ENCODE measurements around the gene TMEM212.

Gene TMEM212

GRCh38 chr3:171806200-171807128 lies 36.7 kb upstream of the TMEM212 start:
- no peak overlapping the region for H3K4me3 ChIP-seq (ENCODE audit: low read depth, low read length)
- no peaks in the 10 kb centered on the region for H3K4me1 ChIP-seq (ENCODE audit: control insufficient read depth, insufficient read depth, low read length)
- H3K9ac ChIP-seq (ENCODE audit: low read depth, low read length) = no peak overlapping the region
- H3K9me3 ChIP-seq (ENCODE audit: control insufficient read depth, insufficient read depth, low read length) = no peaks in the 10 kb centered on the region
- H3K36me3 ChIP-seq (ENCODE audit: control insufficient read depth, insufficient read depth, low read length) = no peaks in the 10 kb centered on the region
- peaks cover 21% of the 10 kb centered on the region for H3K27me3 ChIP-seq (ENCODE audit: control insufficient read depth, insufficient read depth, low read length)

- H3K9me3 ChIP-seq (ENCODE audit: control insufficient read depth, insufficient read depth, low read length) = no peaks in the 10 kb centered on the region
- no peak overlapping the region for H3K4me3 ChIP-seq (ENCODE audit: low read depth, low read length)
- no peaks in the 10 kb centered on the region for H3K4me1 ChIP-seq (ENCODE audit: control insufficient read depth, insufficient read depth, low read length)
- H3K36me3 ChIP-seq (ENCODE audit: control insufficient read depth, insufficient read depth, low read length) = no peaks in the 10 kb centered on the region
- no peak overlapping the region for H3K9ac ChIP-seq (ENCODE audit: low read depth, low read length)
- peaks cover 28% of the 10 kb centered on the region for H3K27me3 ChIP-seq (ENCODE audit: control insufficient read depth, insufficient read depth, low read length)
Measured at GRCh38 chr3:171807129-171807675, 35.9 kb upstream of the TMEM212 start.

GRCh38 chr3:171807806-171808205 lies 35.3 kb upstream of the TMEM212 start:
- Histone ChIP-seq H3K9ac (ENCODE audit: low read depth, low read length) (no peak overlapping the region), H3K4me1 (ENCODE audit: control insufficient read depth, insufficient read depth, low read length) (no peaks in the 10 kb centered on the region), H3K9me3 (ENCODE audit: control insufficient read depth, insufficient read depth, low read length) (no peaks in the 10 kb centered on the region), H3K4me3 (ENCODE audit: low read depth, low read length) (no peak overlapping the region), H3K27me3 (ENCODE audit: control insufficient read depth, insufficient read depth, low read length) (peaks cover 29% of the 10 kb centered on the region), H3K36me3 (ENCODE audit: control insufficient read depth, insufficient read depth, low read length) (no peaks in the 10 kb centered on the region)

GRCh38 chr3:171809611-171809860 lies 33.6 kb upstream of the TMEM212 start:
- Histone ChIP-seq H3K9me3 (ENCODE audit: control insufficient read depth, insufficient read depth, low read length) (no peaks in the 10 kb centered on the region), H3K27me3 (ENCODE audit: control insufficient read depth, insufficient read depth, low read length) (peaks cover 29% of the 10 kb centered on the region), H3K36me3 (ENCODE audit: control insufficient read depth, insufficient read depth, low read length) (no peaks in the 10 kb centered on the region), H3K4me1 (ENCODE audit: control insufficient read depth, insufficient read depth, low read length) (no peaks in the 10 kb centered on the region), H3K9ac (ENCODE audit: low read depth, low read length) (no peak overlapping the region), H3K4me3 (ENCODE audit: low read depth, low read length) (peak overlapping the region; percentile 79)

- Histone ChIP-seq H3K4me3 (ENCODE audit: low read depth, low read length) (peak within 1 kb of the TSS; percentile 79), H3K9ac (ENCODE audit: low read depth, low read length) (no peak within 1 kb of the TSS), H3K27me3 (ENCODE audit: control insufficient read depth, insufficient read depth, low read length) (peaks cover 29% of the 10 kb centered on the region), H3K4me1 (ENCODE audit: control insufficient read depth, insufficient read depth, low read length) (no peaks in the 10 kb centered on the region), H3K9me3 (ENCODE audit: control insufficient read depth, insufficient read depth, low read length) (no peaks in the 10 kb centered on the region), H3K36me3 (ENCODE audit: control insufficient read depth, insufficient read depth, low read length) (no peaks in the 10 kb centered on the region)
Measured at GRCh38 chr3:171809861-171810628, 33.1 kb upstream of the TMEM212 start, which contains the start of gene PLD1. TSS of gene PLD1 (minus strand) at chr3:171810483. CDS start at chr3:171738051, 72,432 bp downstream.

- H3K9me3 ChIP-seq (ENCODE audit: control insufficient read depth, insufficient read depth, low read length) = no peaks in the 10 kb centered on the region
- no peaks in the 10 kb centered on the region for H3K4me1 ChIP-seq (ENCODE audit: control insufficient read depth, insufficient read depth, low read length)
- no peak overlapping the region for H3K9ac ChIP-seq (ENCODE audit: low read depth, low read length)
- H3K4me3 ChIP-seq (ENCODE audit: low read depth, low read length) = peak overlapping the region; percentile 79
- H3K27me3 ChIP-seq (ENCODE audit: control insufficient read depth, insufficient read depth, low read length) = peaks cover 29% of the 10 kb centered on the region
- no peaks in the 10 kb centered on the region for H3K36me3 ChIP-seq (ENCODE audit: control insufficient read depth, insufficient read depth, low read length)
Measured at GRCh38 chr3:171810629-171811294, 32.4 kb upstream of the TMEM212 start.

- Histone ChIP-seq H3K36me3 (ENCODE audit: control insufficient read depth, insufficient read depth, low read length) (no peaks in the 10 kb centered on the region), H3K4me3 (ENCODE audit: low read depth, low read length) (no peak overlapping the region), H3K9ac (ENCODE audit: low read depth, low read length) (no peak overlapping the region), H3K27me3 (ENCODE audit: control insufficient read depth, insufficient read depth, low read length) (peaks cover 29% of the 10 kb centered on the region), H3K9me3 (ENCODE audit: control insufficient read depth, insufficient read depth, low read length) (no peaks in the 10 kb centered on the region), H3K4me1 (ENCODE audit: control insufficient read depth, insufficient read depth, low read length) (no peaks in the 10 kb centered on the region)
Measured at GRCh38 chr3:171811295-171811912, 31.7 kb upstream of the TMEM212 start.

- H3K36me3 ChIP-seq (ENCODE audit: control insufficient read depth, insufficient read depth, low read length) = no peaks in the 10 kb centered on the region
- H3K4me3 ChIP-seq (ENCODE audit: low read depth, low read length) = no peak overlapping the region
- peaks cover 29% of the 10 kb centered on the region for H3K27me3 ChIP-seq (ENCODE audit: control insufficient read depth, insufficient read depth, low read length)
- H3K4me1 ChIP-seq (ENCODE audit: control insufficient read depth, insufficient read depth, low read length) = no peaks in the 10 kb centered on the region
- no peak overlapping the region for H3K9ac ChIP-seq (ENCODE audit: low read depth, low read length)
- no peaks in the 10 kb centered on the region for H3K9me3 ChIP-seq (ENCODE audit: control insufficient read depth, insufficient read depth, low read length)
Measured at GRCh38 chr3:171811913-171812335, 31.2 kb upstream of the TMEM212 start.

GRCh38 chr3:171812811-171813210 lies 30.3 kb upstream of the TMEM212 start:
- Histone ChIP-seq H3K4me1 (ENCODE audit: control insufficient read depth, insufficient read depth, low read length) (no peaks in the 10 kb centered on the region), H3K4me3 (ENCODE audit: low read depth, low read length) (no peak overlapping the region), H3K36me3 (ENCODE audit: control insufficient read depth, insufficient read depth, low read length) (no peaks in the 10 kb centered on the region), H3K27me3 (ENCODE audit: control insufficient read depth, insufficient read depth, low read length) (peaks cover 28% of the 10 kb centered on the region), H3K9ac (ENCODE audit: low read depth, low read length) (no peak overlapping the region), H3K9me3 (ENCODE audit: control insufficient read depth, insufficient read depth, low read length) (no peaks in the 10 kb centered on the region)

GRCh38 chr3:171813278-171813896 lies 29.8 kb upstream of the TMEM212 start:
- H3K36me3 ChIP-seq (ENCODE audit: control insufficient read depth, insufficient read depth, low read length) = no peaks in the 10 kb centered on the region
- H3K4me3 ChIP-seq (ENCODE audit: low read depth, low read length) = no peak overlapping the region
- H3K4me1 ChIP-seq (ENCODE audit: control insufficient read depth, insufficient read depth, low read length) = no peaks in the 10 kb centered on the region
- H3K9me3 ChIP-seq (ENCODE audit: control insufficient read depth, insufficient read depth, low read length) = no peaks in the 10 kb centered on the region
- no peak overlapping the region for H3K9ac ChIP-seq (ENCODE audit: low read depth, low read length)
- peaks cover 27% of the 10 kb centered on the region for H3K27me3 ChIP-seq (ENCODE audit: control insufficient read depth, insufficient read depth, low read length)
